HepG2 (cell line): ENCODE results near the gene GPATCH2.

Experiments
- CHD2 ChIP-seq: IDR thresholded peaks from 2 replicates; pipeline ENCODE4 v1.6.1; 2011; ENCODE audit warnings: low read depth, low read length, improper control_type of control experiment
- GABPB1 ChIP-seq: IDR thresholded peaks from 2 replicates; pipeline ENCODE4 v1.6.1; 2016; ENCODE audit warnings: mild to moderate bottlenecking, missing genetic modification reagents, moderate library complexity, missing compliant biosample characterization
- HOXD1 ChIP-seq: sonication (generic); formaldehyde crosslinking; IDR thresholded peaks from 2 replicates; pipeline ENCODE4 v1.5.0; 2020; ENCODE audit warnings: missing genetic modification reagents
- IRF2 ChIP-seq: IDR thresholded peaks from 2 replicates; pipeline ENCODE4 v1.6.1; 2018; ENCODE audit warnings: missing genetic modification reagents, missing compliant biosample characterization
- TF ChIP-seq, protein P1 (sequence below): IDR thresholded peaks from 2 replicates; pipeline ENCODE4 v1.6.1; 2016; ENCODE audit warnings: control low read depth

GRCh38 chr1:217449370-217449769 is 181.5 kb downstream of the GPATCH2 start:
- TF ChIP-seq GABPB1 (CRISPR knock-in tag) (no peak), HOXD1 (CRISPR knock-in tag) (no peak), IRF2 (CRISPR knock-in tag) (no peak), CHD2 (no peak)
- TF ChIP-seq, protein P1, sequence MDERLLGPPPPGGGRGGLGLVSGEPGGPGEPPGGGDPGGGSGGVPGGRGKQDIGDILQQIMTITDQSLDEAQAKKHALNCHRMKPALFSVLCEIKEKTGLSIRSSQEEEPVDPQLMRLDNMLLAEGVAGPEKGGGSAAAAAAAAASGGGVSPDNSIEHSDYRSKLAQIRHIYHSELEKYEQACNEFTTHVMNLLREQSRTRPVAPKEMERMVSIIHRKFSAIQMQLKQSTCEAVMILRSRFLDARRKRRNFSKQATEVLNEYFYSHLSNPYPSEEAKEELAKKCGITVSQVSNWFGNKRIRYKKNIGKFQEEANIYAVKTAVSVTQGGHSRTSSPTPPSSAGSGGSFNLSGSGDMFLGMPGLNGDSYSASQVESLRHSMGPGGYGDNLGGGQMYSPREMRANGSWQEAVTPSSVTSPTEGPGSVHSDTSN (CRISPR knock-in tag), result no peak
